ENCODE measurements around the gene MT1M.
A peak's percentile ranks its signal among the peaks of the same experiment; 100 is the strongest.
"Not testable (repeated sequence)": the region's sequence is repeated elsewhere in the genome, so short reads cannot be mapped to it uniquely, and the experiment has no call there.

Gene MT1M

GRCh38 chr16:56616608-56617211 lies 15.7 kb upstream of the MT1M start:
- no peaks in the 10 kb centered on the region for H3K9me3 Mint-ChIP-seq
- no peak for DNase-seq
- H3K4me1 Mint-ChIP-seq (ENCODE audit: low read depth) = peaks cover 48% of the 10 kb centered on the region
- no peaks in the 10 kb centered on the region for H3K36me3 Mint-ChIP-seq (ENCODE audit: low read depth)
- no peak overlapping the region for H3K27ac Mint-ChIP-seq
- peaks cover 29% of the 10 kb centered on the region for H3K27me3 Mint-ChIP-seq
- H3K4me3 Mint-ChIP-seq = peak overlapping the region; percentile 20

GRCh38 chr16:56617212-56618085 lies 15.0 kb upstream of the MT1M start:
- DNase-seq = peak; percentile 66
- H3K27ac Mint-ChIP-seq = no peak overlapping the region
- H3K9me3 Mint-ChIP-seq = no peaks in the 10 kb centered on the region
- peaks cover 43% of the 10 kb centered on the region for H3K4me1 Mint-ChIP-seq (ENCODE audit: low read depth)
- H3K27me3 Mint-ChIP-seq = peaks cover 29% of the 10 kb centered on the region
- no peaks in the 10 kb centered on the region for H3K36me3 Mint-ChIP-seq (ENCODE audit: low read depth)
- peak overlapping the region; percentile 44 for H3K4me3 Mint-ChIP-seq

GRCh38 chr16:56618138-56618537 lies 14.3 kb upstream of the MT1M start:
- Mint-ChIP-seq H3K4me1 (ENCODE audit: low read depth) (peaks cover 38% of the 10 kb centered on the region), H3K27me3 (peaks cover 29% of the 10 kb centered on the region), H3K4me3 (no peak overlapping the region), H3K27ac (no peak overlapping the region), H3K9me3 (no peaks in the 10 kb centered on the region), H3K36me3 (ENCODE audit: low read depth) (no peaks in the 10 kb centered on the region)
- no peak for DNase-seq

- Mint-ChIP-seq H3K27ac (no peak overlapping the region), H3K9me3 (no peaks in the 10 kb centered on the region), H3K4me1 (ENCODE audit: low read depth) (peaks cover 22% of the 10 kb centered on the region), H3K36me3 (ENCODE audit: low read depth) (no peaks in the 10 kb centered on the region), H3K27me3 (peaks cover 36% of the 10 kb centered on the region), H3K4me3 (no peak overlapping the region)
- DNase-seq = no peak
Observed at GRCh38 chr16:56620339-56620897, 12.0 kb upstream of the MT1M start.

- not testable (repeated sequence) for H3K4me3 Mint-ChIP-seq; H3K9me3 Mint-ChIP-seq; H3K27ac Mint-ChIP-seq; DNase-seq; H3K36me3 Mint-ChIP-seq (ENCODE audit: low read depth)
- Mint-ChIP-seq H3K4me1 (ENCODE audit: low read depth) (peaks cover 22% of the 10 kb centered on the region), H3K27me3 (peaks cover 41% of the 10 kb centered on the region)
Observed at GRCh38 chr16:56621665-56622445, 10.6 kb upstream of the MT1M start.

- not testable (repeated sequence) for H3K27ac Mint-ChIP-seq
Observed at GRCh38 chr16:56623184-56623583, 9.3 kb upstream of the MT1M start.

GRCh38 chr16:56623637-56624036 lies 8.8 kb upstream of the MT1M start:
- no peak overlapping the region for H3K4me3 Mint-ChIP-seq
- peaks cover 15% of the 10 kb centered on the region for H3K4me1 Mint-ChIP-seq (ENCODE audit: low read depth)
- DNase-seq = no peak
- no peaks in the 10 kb centered on the region for H3K36me3 Mint-ChIP-seq (ENCODE audit: low read depth)
- H3K27me3 Mint-ChIP-seq = peaks cover 30% of the 10 kb centered on the region
- H3K27ac Mint-ChIP-seq = no peak overlapping the region
- no peaks in the 10 kb centered on the region for H3K9me3 Mint-ChIP-seq

More at GRCh38 chr16:56623184-56623583, 9.3 kb upstream of the MT1M start:
- peaks cover 35% of the 10 kb centered on the region for H3K27me3 Mint-ChIP-seq
- not testable (repeated sequence) for H3K9me3 Mint-ChIP-seq; DNase-seq; H3K4me3 Mint-ChIP-seq; H3K36me3 Mint-ChIP-seq (ENCODE audit: low read depth)
- peaks cover 15% of the 10 kb centered on the region for H3K4me1 Mint-ChIP-seq (ENCODE audit: low read depth)

- H3K36me3 Mint-ChIP-seq (ENCODE audit: low read depth) = no peaks in the 10 kb centered on the region
- H3K4me3 Mint-ChIP-seq = peak within 1 kb of the TSS; percentile 81
- peaks cover 15% of the 10 kb centered on the region for H3K4me1 Mint-ChIP-seq (ENCODE audit: low read depth)
- peak within 1 kb of the TSS; percentile 75 for H3K27ac Mint-ChIP-seq
- H3K27me3 Mint-ChIP-seq = peaks cover 30% of the 10 kb centered on the region
- DNase-seq = peak; percentile 77
- no peaks in the 10 kb centered on the region for H3K9me3 Mint-ChIP-seq
Observed at GRCh38 chr16:56625140-56625942, 7.1 kb upstream of the MT1M start, which contains the start of gene MT1E. Gene MT1E (plus strand): TSS chr16:56625781. CDS start chr16:56625852, 71 bp downstream.

GRCh38 chr16:56625943-56626654 lies 6.4 kb upstream of the MT1M start:
- Mint-ChIP-seq H3K27ac (no peak overlapping the region), H3K36me3 (ENCODE audit: low read depth) (no peaks in the 10 kb centered on the region), H3K4me1 (ENCODE audit: low read depth) (peaks cover 15% of the 10 kb centered on the region), H3K27me3 (peaks cover 37% of the 10 kb centered on the region), H3K4me3 (peak overlapping the region; percentile 81), H3K9me3 (no peaks in the 10 kb centered on the region)
- no peak for DNase-seq

GRCh38 chr16:56626685-56627084 lies 5.8 kb upstream of the MT1M start:
- Mint-ChIP-seq H3K4me3 (peak overlapping the region; percentile 81), H3K27me3 (peaks cover 43% of the 10 kb centered on the region), H3K9me3 (no peaks in the 10 kb centered on the region), H3K4me1 (ENCODE audit: low read depth) (peaks cover 15% of the 10 kb centered on the region), H3K27ac (no peak overlapping the region), H3K36me3 (ENCODE audit: low read depth) (no peaks in the 10 kb centered on the region)
- DNase-seq = no peak

GRCh38 chr16:56628486-56629350 lies 3.7 kb upstream of the MT1M start:
- no peak for DNase-seq
- H3K36me3 Mint-ChIP-seq (ENCODE audit: low read depth) = no peaks in the 10 kb centered on the region
- no peaks in the 10 kb centered on the region for H3K9me3 Mint-ChIP-seq
- no peak overlapping the region for H3K27ac Mint-ChIP-seq
- H3K27me3 Mint-ChIP-seq = peaks cover 63% of the 10 kb centered on the region
- H3K4me1 Mint-ChIP-seq (ENCODE audit: low read depth) = peaks cover 22% of the 10 kb centered on the region
- H3K4me3 Mint-ChIP-seq = no peak overlapping the region

- peaks cover 22% of the 10 kb centered on the region for H3K4me1 Mint-ChIP-seq (ENCODE audit: low read depth)
- peaks cover 71% of the 10 kb centered on the region for H3K27me3 Mint-ChIP-seq
- H3K4me3 Mint-ChIP-seq = no peak overlapping the region
- no peak overlapping the region for H3K27ac Mint-ChIP-seq
- no peaks in the 10 kb centered on the region for H3K9me3 Mint-ChIP-seq
- no peaks in the 10 kb centered on the region for H3K36me3 Mint-ChIP-seq (ENCODE audit: low read depth)
- no peak for DNase-seq
Observed at GRCh38 chr16:56629531-56629930, 2.9 kb upstream of the MT1M start.

All from activated T-cell treated with anti-CD3 and anti-CD28 coated beads, Interleukin-2, amount 50 U/mL, for 24 hours (primary cell).